ENCODE data around the gene TNP1. TPM values are rescaled to one million over a fixed set of nuclear protein-coding genes. Genes with fewer than 3 reads are reported as not detected.

TNP1 gene
- total and polyA plus RNA-seq, 2 experiments from 2014 or later = not detected

DNA sequence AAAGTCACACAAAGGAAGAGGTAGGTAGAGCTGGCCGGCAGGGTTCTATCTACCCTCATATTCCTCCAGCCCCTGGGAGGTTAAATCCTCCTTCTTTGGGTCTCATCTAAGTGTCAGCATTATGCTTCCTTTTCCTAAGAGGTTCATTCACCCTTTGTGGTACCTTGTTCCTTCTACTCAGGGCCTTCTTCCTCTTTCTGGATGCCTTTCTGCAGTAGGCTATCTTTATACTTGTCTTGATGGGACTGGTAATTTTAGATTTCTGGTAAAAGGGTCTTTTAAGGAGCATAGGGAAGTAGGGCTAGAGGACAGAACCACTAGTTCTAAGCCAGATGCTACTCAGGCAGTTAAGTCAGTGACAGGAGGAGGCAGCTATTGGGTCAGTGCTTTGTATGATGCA lies 13.7 kb upstream of the TNP1 start:
- no peaks in the 10 kb centered on the region for H3K9me2 ChIP-seq (replicated peaks; ENCODE audit: insufficient read depth)
- no peaks in the 10 kb centered on the region for H4K20me1 ChIP-seq (ENCODE audit: insufficient read depth, poor library complexity, severe bottlenecking)
- 92% methylated on average over 1 of the region's 1 CpG for WGBS (ENCODE audit: low lambda C conversion rate, missing lambda C conversion rate)
- TF ChIP-seq EZH2 (IDR thresholded peaks at IDR 0.05; ENCODE audit: borderline replicate concordance) (no peak), EZH2phosphoT487 (IDR thresholded peaks at IDR 0.05; ENCODE audit: low read depth, severe bottlenecking, unreplicated experiment) (no peak), CTCF (IDR thresholded peaks at IDR 0.05; ENCODE audit: poor library complexity) (no peak)
- H3K4me2 ChIP-seq = no peak overlapping the region
- H2AFZ ChIP-seq = no peak overlapping the region
- H3K9me3 ChIP-seq (ENCODE audit: low read depth) = no peaks in the 10 kb centered on the region
- DNase-seq (ENCODE audit: low spot score) = no peak
- no peaks in the 10 kb centered on the region for H3K36me3 ChIP-seq (replicated peaks; ENCODE audit: insufficient read depth, low read depth)
- H3K27ac ChIP-seq = no peak overlapping the region
- H3K79me2 ChIP-seq = no peaks in the 10 kb centered on the region
- no peak overlapping the region for H3K4me3 ChIP-seq
- H3K4me1 ChIP-seq (ENCODE audit: insufficient read depth) = peaks cover 14% of the 10 kb centered on the region
- H3K27me3 ChIP-seq = no peaks in the 10 kb centered on the region

DNA sequence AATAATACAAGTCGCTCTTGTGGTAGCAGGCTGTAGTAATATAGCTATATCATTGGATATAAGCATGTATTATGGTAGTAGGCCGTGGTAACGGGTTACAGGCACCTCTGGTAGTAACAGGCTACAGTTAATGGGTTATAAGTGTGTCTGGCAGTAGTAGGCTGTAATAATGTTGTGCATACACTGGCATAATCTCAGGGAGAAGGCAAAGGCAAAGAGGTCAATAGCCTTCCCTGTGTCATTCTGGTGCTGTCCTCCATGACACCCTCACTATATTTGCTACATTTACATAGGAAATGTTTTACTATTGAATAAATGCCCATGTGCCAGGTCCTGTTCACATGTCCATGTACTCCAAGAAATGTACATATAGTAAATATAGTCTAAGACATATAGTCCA lies 12.8 kb upstream of the TNP1 start:
- 95% methylated on average over 3 of the region's 3 CpGs for WGBS (ENCODE audit: low lambda C conversion rate, missing lambda C conversion rate)
- Histone ChIP-seq H3K4me1 (ENCODE audit: insufficient read depth) (peaks cover 14% of the 10 kb centered on the region), H3K36me3 (replicated peaks; ENCODE audit: insufficient read depth, low read depth) (no peaks in the 10 kb centered on the region), H3K27ac (peak overlapping the region; percentile 85), H3K9me2 (replicated peaks; ENCODE audit: insufficient read depth) (no peaks in the 10 kb centered on the region), H3K27me3 (no peaks in the 10 kb centered on the region), H3K4me3 (no peak overlapping the region), H2AFZ (no peak overlapping the region), H3K9me3 (ENCODE audit: low read depth) (no peaks in the 10 kb centered on the region), H4K20me1 (ENCODE audit: insufficient read depth, poor library complexity, severe bottlenecking) (no peaks in the 10 kb centered on the region), H3K4me2 (no peak overlapping the region), H3K79me2 (no peaks in the 10 kb centered on the region)
- DNase-seq (ENCODE audit: low spot score) = no peak
- TF ChIP-seq CTCF (IDR thresholded peaks at IDR 0.05; ENCODE audit: poor library complexity) (no peak), EZH2 (IDR thresholded peaks at IDR 0.05; ENCODE audit: borderline replicate concordance) (no peak), EZH2phosphoT487 (IDR thresholded peaks at IDR 0.05; ENCODE audit: low read depth, severe bottlenecking, unreplicated experiment) (no peak)

DNA sequence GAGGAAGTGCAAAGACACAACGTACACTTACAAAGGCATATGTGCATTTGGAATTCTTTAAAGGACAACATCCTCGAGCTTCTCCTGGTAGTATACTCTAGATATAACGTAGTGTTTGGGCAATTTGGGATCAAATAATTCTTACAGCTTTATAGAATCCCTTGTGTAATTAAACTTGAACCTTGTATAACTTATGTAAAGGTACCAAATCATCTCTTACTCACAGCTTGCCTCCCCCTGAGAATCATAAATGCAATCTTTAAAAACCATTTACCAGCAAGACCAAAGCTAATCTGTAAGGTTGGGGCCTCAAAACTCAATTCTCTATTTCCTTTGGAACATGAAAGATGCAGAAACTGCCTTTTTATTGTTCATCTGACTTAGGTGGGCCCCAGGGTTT lies 12.2 kb upstream of the TNP1 start:
- Histone ChIP-seq H4K20me1 (ENCODE audit: insufficient read depth, poor library complexity, severe bottlenecking) (no peaks in the 10 kb centered on the region), H2AFZ (no peak overlapping the region), H3K9me3 (ENCODE audit: low read depth) (no peaks in the 10 kb centered on the region), H3K4me2 (no peak overlapping the region), H3K36me3 (replicated peaks; ENCODE audit: insufficient read depth, low read depth) (no peaks in the 10 kb centered on the region), H3K4me3 (no peak overlapping the region), H3K27ac (peak overlapping the region; percentile 85), H3K4me1 (ENCODE audit: insufficient read depth) (peaks cover 14% of the 10 kb centered on the region), H3K9me2 (replicated peaks; ENCODE audit: insufficient read depth) (no peaks in the 10 kb centered on the region), H3K27me3 (no peaks in the 10 kb centered on the region), H3K79me2 (no peaks in the 10 kb centered on the region)
- 72% methylated on average over 3 of the region's 3 CpGs for WGBS (ENCODE audit: low lambda C conversion rate, missing lambda C conversion rate)
- DNase-seq (ENCODE audit: low spot score) = no peak
- TF ChIP-seq EZH2 (IDR thresholded peaks at IDR 0.05; ENCODE audit: borderline replicate concordance) (no peak), EZH2phosphoT487 (IDR thresholded peaks at IDR 0.05; ENCODE audit: low read depth, severe bottlenecking, unreplicated experiment) (no peak), CTCF (IDR thresholded peaks at IDR 0.05; ENCODE audit: poor library complexity) (no peak)

Measured in hepatocyte (in vitro differentiated cells).